Suppressor macrophage treated with lipopolysaccharide for 4 hours (primary cell): Measurements from ENCODE around the gene ADGRD2.

Experiments
- DNase-seq: peaks from one replicate; pipeline ENCODE4 v3.0.0-alpha.2; 2020

ADGRD2 gene

DNA sequence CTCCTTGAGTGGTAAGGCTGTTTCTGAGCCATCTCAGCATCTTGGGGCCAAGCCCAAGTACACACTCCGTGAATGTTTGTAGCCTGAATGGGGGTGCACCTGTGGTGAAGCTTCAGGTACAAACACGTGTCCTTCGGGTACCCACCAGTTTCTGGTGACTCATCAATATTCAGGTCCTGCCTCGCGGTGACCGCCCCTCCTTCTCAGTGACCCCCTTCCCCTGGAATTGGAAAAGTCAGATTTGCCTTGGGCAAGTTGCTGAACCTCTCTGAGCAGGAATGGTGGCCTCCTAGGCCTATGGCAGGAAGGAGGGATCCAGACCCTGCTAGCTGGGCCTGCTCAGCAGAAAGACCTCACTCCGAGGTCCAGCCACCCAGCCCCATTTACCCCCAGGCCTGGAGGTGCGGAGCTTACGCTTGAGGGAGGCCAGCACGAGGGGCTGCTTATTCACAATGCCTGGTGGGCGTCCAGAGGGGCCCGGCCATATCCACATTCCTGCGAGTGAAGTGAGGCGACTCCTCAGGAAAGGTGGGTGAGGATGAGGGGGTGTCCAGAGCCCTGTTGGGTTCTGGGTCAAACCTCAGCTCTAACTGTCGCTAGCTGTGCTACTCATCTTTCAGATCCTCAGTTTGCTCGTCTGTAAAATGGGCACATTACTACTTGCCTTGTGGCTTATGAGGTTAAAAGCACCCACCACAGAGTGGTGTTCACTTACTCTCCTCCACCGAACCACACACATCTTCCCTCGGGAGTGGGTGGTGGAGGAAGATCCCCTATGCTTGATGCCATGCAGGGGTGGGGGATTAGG lies 7.0 kb downstream of the ADGRD2 start:
- DNase-seq: no peak

DNA sequence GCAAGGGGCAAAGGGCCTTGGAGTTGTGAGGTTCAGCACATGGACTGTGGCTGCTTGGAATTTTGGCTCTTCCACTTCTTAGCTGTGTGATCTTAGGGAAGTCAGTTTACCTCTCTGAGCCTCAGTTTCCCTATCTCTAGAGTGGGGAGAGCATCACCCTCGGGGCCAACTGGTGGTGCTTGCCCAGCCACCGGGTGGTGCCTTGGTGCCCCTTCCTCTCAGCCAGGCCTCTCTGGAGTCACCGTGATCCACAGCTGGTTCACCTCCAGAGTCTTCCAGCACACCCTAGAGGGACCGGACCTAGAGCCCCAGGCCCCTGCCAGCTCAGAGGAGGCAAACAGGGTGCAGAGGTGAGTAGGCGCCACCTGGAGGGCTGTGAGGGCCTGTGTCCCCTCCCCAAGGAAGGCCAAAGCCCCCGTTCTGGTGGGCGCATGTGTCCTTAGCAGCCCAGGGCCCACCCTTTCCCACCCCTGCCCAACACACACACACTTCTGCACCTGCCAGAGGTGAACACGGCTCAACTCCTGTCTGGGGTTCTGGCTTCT lies 7.7 kb downstream of the ADGRD2 start:
- DNase-seq: no peak

DNA sequence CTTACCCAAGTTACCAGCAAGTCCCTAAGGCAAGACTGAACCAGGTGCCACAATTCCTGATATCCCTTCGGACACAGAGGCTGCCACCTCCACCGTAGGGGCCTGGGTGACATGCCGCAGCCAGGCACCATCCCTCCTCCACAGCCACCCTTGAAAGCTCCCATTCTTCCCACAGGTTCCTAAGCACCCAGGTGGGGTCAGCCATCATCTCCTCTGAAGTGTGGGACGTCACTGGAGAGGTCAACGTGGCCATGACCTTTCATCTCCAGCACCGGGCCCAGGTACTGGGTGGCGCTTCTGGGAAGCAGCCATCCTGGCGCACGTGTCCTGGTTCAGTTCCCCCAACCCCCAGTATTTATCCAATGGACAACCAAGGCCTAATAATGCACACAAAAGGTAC lies 8.2 kb downstream of the ADGRD2 start:
- no peak for DNase-seq

DNA sequence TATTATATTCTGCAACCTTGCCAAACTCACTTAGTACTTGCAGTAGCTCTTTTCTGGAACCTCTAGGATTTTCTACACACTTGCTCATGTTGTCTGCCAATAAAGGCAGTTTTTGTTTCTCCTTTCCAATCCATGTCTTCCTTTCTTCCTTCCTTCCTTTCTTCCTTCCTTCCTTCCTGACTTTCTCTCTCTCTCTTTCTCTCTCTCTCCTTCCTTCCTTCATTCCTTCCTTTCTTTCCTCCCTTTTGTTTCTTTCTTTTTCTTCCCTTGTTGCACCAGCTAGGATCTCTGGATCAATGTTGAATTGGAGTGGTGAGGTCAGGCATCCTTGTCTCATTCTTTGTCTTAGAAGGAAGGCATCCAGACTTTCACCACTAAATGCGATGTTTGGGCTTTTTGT lies 12.5 kb downstream of the ADGRD2 start:
- DNase-seq: no peak

DNA sequence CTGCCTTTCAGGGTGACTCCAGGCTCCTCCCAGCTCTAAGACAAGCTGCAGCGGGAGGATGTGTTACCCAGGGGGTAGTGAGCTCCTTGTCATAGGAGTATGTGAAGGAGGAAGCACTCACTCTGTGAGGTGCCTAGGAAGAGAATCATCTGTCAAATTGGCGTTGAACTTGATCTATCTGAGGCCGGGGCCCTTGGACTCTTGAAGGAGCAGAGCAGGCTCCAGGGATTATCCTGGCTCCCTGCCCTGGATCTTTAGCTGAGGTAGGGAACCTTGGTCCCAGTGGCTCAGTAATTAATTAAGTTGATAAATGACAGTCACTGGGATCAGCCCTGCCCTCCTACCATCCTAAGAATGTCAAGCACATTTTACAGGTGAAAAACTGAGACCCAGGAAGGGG lies 15.5 kb downstream of the ADGRD2 start:
- no peak for DNase-seq

DNA sequence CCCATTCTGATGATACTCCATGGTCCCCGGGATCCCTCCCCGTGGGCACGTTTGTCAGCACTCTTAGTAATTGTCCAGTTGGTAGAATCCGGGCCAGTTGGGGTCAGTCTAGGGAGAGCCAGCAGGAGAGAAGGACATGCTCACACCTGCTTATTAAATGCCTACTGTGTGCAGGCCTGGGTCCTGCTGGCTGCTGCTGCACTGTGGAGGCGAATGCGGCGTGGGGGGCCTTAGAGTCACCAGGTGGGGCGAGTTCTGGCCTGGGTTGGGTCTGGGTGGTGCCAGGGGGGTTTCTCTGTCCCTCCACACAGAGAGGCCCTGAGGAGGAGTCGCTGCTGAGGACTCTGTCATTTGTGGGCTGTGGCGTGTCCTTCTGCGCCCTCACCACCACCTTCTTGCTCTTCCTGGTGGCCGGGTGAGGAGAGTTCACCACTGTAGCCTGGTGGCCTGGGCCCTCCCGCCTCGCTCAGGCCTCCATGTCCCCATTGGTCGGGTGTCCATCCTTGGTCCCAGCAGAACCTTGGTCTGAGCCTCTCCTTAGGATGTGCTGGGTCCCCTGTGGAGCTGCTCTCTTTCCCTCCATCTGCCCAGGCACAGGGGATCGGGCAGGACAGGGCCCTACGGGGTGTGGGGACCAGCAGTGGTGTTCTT lies 17.3 kb downstream of the ADGRD2 start:
- DNase-seq: no peak

DNA sequence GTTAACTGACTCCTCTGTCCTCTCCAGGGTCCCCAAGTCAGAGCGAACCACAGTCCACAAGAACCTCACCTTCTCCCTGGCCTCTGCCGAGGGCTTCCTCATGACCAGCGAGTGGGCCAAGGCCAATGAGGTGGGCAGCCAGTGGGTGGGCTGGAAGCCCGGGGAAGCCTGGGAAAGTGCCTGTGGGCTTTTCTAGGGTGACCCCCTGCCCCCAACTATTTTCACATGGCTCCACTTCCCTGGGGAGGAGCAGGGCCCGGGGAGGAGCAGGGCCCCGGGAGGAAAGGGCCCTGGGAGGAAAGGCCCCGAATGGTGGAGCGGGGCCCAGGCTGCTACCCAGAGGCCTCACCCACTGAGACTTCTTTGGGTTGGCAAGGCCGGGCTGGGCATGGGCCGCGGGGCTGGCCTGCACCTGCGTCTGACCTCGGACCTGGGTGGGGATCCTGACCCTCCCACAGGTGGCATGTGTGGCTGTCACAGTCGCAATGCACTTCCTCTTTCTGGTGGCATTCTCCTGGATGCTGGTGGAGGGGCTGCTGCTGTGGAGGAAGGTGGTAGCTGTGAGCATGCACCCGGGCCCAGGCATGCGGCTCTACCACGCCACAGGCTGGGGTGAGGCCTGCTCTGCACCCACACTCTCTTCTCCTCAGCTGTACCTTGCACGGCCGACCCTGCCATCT lies 17.9 kb downstream of the ADGRD2 start:
- no peak for DNase-seq

DNA sequence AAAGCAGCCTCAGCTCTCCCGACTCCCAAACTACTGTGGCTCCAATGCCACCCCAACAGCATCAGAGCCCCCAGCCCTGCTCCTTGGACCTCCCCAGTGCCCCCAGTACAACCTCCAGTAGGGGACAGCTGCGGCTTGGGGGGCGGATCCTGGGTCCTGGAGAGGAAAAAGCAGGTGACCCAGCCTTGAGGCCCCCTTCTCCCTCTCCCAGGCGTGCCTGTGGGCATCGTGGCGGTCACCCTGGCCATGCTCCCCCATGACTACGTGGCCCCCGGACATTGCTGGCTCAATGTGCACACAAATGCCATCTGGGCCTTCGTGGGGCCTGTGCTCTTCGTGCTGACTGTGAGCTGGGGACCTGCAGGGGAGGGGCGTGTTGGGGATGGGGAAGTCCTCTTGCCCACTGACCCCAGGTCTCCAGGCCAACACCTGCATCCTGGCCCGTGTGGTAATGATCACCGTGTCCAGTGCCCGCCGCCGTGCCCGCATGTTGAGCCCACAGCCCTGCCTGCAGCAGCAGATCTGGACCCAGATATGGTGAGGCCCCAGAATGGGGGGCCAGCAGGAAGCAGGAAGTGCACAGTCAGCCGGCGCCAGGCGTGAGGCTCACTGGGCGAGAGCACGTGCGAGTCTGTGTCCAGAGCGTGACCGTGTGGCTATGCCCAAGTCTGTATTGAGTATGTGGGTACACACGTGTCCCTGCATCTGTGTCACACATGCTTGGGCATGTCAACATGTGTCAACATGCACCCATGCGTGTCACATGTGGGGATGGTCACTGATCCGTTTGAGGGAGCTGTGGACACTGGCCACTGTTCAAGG lies 19.0 kb downstream of the ADGRD2 start:
- DNase-seq: no peak

DNA sequence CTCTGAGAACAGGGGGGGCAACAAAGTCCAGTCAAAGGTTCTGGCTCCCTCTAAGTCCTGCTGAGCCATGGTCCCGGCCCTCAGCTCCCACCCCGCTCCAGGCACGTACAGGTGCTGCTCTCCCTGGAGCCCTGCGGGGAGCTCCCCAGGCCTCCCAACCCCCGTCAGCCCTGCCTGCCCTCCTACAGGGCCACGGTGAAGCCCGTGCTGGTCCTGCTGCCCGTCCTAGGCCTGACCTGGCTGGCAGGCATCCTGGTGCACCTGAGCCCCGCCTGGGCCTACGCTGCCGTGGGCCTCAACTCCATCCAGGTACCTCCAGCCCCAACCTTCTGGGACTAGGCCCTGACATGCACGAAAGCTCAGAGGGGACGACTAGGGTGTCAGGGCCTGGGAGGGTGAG lies 20.1 kb downstream of the ADGRD2 start:
- no peak for DNase-seq

DNA sequence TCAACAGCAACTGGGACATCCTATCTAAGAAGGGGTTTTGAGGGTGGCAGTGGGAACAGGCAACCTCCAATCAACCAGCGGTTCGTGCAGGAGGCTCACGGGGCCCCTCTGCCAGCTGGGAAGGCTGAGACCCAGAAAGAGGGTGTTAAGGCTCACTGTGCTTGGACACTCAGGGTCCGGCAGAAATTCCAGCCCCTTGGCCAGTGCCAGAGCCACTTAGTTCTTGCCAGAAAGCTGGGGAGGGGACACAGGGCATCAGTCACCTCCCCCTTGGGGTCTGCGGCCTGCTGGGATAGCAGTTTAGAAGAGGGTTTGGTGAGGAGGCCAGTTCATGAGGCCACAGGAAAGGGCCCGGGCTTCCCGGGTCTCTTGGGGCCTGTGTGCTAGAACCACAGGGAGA lies 20.5 kb downstream of the ADGRD2 start:
- DNase-seq: no peak

DNA sequence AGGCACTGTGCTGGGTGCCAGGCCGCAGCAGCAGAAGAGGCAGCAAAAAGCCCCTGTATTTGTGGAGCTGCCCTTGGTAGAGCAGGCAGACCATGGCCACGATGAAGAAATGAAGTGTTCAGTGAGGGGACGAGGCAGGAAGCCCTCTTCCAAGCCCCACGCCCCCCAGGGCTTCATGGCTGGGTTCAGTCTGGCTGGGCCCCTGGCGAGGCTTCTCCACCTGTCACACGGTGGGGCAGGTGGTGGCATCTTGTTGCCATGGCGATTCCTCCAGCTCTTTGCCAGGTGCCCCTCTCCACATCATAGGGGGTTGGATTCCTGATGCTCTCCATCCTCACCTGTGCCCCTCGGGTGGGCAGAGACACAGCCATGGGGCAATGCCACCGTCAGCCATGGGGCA lies 21.5 kb downstream of the ADGRD2 start:
- no peak for DNase-seq

DNA sequence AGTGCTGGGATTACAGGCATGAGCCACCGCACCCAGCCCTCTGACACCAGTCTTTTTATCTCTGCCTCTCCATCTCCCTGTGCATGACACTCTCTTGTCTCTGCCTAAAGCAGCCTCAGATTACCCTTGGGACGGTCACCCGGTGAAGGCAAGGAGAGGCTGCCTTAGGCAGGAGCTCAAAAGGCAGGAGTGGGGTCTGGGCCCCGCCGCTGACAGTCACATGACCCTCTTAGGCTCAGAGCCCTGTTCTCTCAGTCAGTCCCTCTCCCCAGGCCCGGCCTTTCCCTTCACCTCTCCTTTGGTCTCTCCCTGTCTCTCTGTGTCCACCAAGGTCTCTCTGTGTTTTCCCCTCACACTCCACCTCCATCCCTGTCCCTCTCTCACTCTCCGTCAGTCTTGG lies 22.5 kb downstream of the ADGRD2 start:
- DNase-seq: no peak

DNA sequence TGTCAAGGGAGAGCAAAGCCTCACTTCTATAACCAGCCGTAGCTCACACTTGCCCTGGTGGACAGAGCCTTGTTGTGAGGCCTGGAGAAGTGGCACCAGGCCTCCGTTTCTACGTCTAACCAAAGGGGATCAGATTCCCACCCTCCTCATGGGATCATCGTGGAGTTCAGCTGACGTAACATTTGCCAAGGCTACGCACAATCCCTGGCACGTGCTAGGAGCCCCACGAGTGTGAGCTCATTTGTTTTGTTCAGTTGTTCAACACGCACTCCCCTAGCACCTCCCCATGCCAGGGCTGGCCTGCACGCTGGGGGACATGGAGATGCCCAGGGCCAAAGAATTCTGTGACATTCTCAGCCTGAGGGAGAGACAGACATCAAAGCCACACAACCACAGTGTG lies 23.1 kb downstream of the ADGRD2 start:
- DNase-seq: no peak

DNA sequence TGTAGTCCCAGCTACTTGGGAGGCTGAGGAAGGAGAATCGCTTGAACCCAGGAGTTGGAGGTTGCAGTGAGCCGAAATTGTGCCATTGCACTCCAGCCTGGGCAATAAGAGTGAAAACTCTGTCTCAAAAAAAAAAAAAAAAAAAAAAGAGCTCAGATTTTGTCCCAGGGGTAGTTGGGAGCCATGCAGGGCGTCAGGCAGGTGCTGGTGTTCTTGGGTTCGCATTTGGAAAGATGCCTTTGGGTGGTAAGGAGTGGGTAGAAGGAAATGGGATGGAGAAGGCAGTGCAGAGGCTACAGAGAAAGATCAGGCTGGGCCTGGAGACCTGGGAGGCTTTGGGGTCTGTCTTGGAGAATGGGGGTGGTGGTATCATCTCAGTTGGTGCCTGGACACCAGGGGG lies 23.9 kb downstream of the ADGRD2 start:
- no peak for DNase-seq

DNA sequence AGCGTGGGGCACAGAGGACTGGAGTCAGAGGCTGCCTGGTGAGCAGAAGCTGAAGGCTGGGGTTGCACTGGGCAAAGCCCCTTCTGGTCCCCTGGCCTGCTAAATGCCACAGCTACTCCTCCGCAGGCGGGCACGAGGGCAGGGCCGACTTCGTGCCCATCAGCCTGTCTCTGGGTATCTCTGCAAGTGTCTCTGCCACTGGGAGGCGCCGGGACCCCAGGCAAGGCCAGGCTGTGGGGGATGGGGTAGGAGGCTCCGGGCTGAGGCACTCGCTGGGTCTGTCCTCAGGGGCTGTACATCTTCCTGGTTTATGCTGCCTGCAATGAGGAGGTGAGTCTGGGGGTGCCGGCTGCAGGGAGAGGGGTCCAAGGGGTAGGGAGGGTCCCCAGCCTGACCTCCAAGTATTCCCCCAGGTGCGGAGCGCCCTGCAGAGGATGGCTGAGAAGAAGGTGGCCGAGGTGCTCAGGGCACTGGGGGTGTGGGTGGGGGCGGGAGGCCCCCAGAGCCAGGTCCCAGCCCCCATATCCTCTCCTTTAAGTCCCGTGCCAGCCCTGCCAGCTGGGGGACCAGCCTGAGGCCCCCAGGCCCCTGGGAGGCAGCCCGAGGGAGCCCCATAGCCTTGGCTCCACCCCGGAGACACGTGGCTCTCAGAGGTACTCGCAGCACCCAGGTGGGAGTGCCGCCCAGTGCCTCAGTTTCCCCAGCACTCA lies 25.1 kb downstream of the ADGRD2 start:
- no peak for DNase-seq

DNA sequence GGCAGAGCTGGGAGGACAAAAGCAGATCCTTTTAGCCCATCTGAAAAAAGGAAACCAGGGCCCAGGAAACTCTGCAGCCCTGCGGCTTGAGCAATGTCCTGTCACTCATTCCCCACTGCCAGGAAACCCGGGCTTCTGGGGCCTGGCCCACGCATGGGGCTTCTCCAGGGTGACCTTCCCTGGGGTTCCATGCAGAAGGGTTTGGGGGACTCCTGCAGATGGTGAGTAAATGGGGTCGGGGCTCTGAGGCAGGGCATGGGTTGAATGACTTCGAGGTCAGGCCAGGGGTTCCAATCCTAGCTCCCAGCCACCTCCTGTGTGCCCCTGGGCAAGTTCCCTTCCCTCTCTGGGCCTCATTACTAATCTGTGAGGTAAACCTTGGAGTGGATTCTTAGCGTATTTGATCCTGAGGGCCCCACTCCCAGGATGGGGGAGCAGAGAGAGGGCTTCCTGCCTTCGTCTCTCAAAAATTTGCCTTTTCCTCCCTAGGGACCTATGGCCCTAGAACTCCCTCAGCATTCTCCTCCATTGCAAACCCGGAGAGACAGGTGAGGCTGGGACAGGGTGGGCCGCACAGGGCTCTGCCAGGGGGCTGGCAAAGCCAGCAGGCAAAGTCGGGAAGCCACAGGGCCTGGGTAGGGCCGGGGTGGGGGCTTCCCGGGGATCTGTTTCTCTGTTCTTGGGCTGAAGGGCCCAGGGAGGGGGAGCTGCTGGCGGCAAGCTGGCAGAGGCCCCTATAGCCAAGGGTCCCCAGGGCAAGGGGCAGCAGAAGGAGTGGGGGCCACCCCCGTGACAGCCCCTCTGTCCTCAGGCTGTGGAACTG lies 25.8 kb downstream of the ADGRD2 start:
- DNase-seq: peak; percentile 33

DNA sequence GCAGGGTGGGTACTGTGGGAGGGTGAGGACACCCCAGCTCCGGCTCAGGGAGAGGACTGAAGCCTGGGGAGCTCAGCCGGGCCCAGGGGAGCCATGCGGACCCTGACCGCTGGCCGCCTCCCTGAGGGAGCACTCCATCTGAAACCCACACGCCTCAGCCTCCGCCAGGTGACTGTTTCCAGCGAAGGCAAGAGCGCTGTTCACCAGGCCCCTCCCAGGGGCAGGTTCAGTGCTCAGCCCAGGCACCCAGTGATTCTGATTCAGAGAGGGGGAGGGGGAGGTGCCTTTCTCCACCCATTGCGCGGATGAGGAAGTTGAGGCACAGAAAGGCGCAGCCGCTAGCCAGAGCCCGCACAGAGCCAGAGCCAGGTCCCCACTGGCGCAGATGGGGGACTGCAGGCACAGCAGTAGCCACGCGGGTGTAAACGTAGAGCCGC lies 27.0 kb downstream of the ADGRD2 start:
- peak; percentile 7 for DNase-seq

DNA sequence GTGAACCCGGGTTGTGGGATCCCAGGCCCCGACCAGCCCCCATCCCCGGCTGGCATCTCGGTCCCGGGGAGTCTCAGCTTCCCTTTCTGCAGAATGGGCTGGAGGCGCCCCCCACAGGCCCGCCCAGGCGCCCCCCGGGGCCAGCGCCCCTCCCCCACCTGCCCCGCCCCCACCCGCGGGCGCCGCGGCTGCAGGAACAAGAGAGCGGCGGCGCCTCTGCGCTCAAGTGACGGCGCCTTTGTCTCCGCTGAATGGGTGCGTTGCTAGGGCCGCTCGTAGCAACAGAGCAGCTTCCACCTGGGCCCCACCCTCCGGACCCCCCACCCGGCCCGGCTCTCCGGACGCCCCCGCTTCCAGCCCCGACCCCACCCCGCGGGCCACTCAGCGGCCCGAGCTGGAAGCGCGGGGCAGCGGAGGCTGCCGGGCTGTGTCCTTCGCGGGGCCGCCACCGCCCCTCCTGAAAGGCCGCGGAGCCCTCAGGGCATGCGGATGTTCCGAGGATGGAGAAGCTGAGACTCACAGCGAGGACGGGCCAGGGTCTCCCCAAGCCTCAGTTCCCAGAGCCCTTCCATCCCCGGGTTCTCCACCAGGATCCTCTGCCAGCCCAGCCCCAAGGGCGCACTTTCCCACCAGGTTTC lies 27.5 kb downstream of the ADGRD2 start:
- no peak for DNase-seq

DNA sequence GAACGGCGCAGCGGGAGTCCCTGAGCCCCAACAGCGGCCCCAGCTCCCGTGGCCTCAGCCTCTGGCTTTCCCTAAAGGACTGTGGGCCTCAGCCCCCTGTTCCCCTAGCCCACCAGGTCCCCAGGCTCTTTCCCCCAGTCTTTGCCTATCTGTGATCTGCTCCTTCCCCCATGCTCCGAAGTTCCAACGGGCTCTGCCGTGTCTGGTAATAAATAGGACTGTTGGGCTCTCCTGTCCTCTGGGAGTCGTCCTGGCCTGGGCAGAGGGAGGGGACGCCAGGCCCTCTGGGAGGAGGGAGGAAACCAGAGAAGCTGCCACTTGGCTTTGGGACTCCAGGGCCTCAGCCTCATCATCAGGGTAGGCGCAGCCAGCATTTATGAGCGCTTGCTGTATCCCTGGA lies 28.1 kb downstream of the ADGRD2 start:
- no peak for DNase-seq

DNA sequence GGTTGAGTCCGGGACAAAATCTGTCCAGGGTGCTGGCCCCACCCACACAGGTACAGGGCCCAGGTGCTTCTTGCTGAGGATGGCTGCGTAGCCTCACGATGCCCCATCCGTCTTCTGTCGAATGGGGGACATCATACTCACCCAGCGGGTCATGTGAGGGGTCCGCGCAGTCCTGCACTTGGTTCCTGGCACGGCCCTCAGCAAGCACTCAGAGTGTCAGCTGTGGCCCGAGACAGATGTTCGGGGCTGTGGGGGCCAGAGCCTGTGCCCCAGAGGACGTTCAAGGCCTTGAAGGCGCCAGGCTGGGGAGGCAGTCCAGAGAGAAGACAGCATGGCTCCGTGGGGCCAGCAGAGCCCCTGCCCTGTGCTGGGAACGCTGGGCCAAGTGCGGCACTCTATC lies 29.1 kb downstream of the ADGRD2 start:
- DNase-seq: no peak
